ENCODE measurements around the gene TSKU.
"Not testable (repeated sequence)": the region's sequence is repeated elsewhere in the genome, so short reads cannot be mapped to it uniquely, and the experiment has no call there.

The TSKU gene

GRCh38 chr11:76788661-76789442 is 5.7 kb downstream of the TSKU start:
- DNase-seq (ENCODE audit: low spot score), result no peak

- no peak for DNase-seq (ENCODE audit: low spot score)
Measured at GRCh38 chr11:76789443-76789719, 6.2 kb downstream of the TSKU start.

- no peak for DNase-seq (ENCODE audit: low spot score)
Measured at GRCh38 chr11:76790251-76790650, 7.1 kb downstream of the TSKU start.

GRCh38 chr11:76791002-76791770 is 8.0 kb downstream of the TSKU start:
- DNase-seq (ENCODE audit: low spot score), result not testable (repeated sequence)

GRCh38 chr11:76791861-76792260 is 8.7 kb downstream of the TSKU start:
- no peak for DNase-seq (ENCODE audit: low spot score)

GRCh38 chr11:76792505-76793264 is 9.5 kb downstream of the TSKU start:
- no peak for DNase-seq (ENCODE audit: low spot score)

- DNase-seq (ENCODE audit: low spot score), result no peak
Measured at GRCh38 chr11:76793391-76794291, 10.5 kb downstream of the TSKU start.

- no peak for DNase-seq (ENCODE audit: low spot score)
Measured at GRCh38 chr11:76794371-76795289, 11.5 kb downstream of the TSKU start.

GRCh38 chr11:76795290-76795935 is 12.3 kb downstream of the TSKU start:
- DNase-seq (ENCODE audit: low spot score), result no peak

- no peak for DNase-seq (ENCODE audit: low spot score)
Measured at GRCh38 chr11:76795936-76796441, 12.8 kb downstream of the TSKU start.

- no peak for DNase-seq (ENCODE audit: low spot score)
Measured at GRCh38 chr11:76796511-76797198, 13.5 kb downstream of the TSKU start.

GRCh38 chr11:76797341-76798201 is 14.4 kb downstream of the TSKU start:
- no peak for DNase-seq (ENCODE audit: low spot score)

GRCh38 chr11:76798202-76798581 is 15.0 kb downstream of the TSKU start:
- no peak for DNase-seq (ENCODE audit: low spot score)

- no peak for DNase-seq (ENCODE audit: low spot score)
Measured at GRCh38 chr11:76798671-76799065, 15.5 kb downstream of the TSKU start.

- DNase-seq (ENCODE audit: low spot score), result peak; percentile 78
Measured at GRCh38 chr11:76799066-76799804, 16.1 kb downstream of the TSKU start.

GRCh38 chr11:76800466-76801200 is 17.5 kb downstream of the TSKU start:
- DNase-seq (ENCODE audit: low spot score), result no peak

- no peak for DNase-seq (ENCODE audit: low spot score)
Measured at GRCh38 chr11:76801225-76801624, 18.1 kb downstream of the TSKU start.

Data from CD4-positive, alpha-beta T cell treated with Interleukin-6 at 100 ng/mL for 8 hours (primary cell).